GM18907 (cell line): ENCODE results near the gene GPR39.

Experiments
- ATAC-seq: cut with Tn5 transposase; IDR thresholded peaks from one replicate; pipeline ENCODE4 v1.9.1; 2021; ENCODE audit warnings: mild to moderate bottlenecking, moderate library complexity; ENCODE audit not compliant: unreplicated experiment

GPR39 gene

GRCh38 chr2:132442278-132442677 is 25.7 kb downstream of the GPR39 start:
- ATAC-seq: no peak

- no peak for ATAC-seq
Measured at GRCh38 chr2:132443106-132443505, 26.5 kb downstream of the GPR39 start.

- ATAC-seq: no peak
Measured at GRCh38 chr2:132446444-132446843, 29.8 kb downstream of the GPR39 start.

- no peak for ATAC-seq
Measured at GRCh38 chr2:132448331-132448730, 31.7 kb downstream of the GPR39 start.

GRCh38 chr2:132448771-132449170 is 32.2 kb downstream of the GPR39 start:
- ATAC-seq: no peak

- no peak for ATAC-seq
Measured at GRCh38 chr2:132449868-132450267, 33.3 kb downstream of the GPR39 start.

GRCh38 chr2:132460781-132461180 is 44.2 kb downstream of the GPR39 start:
- no peak for ATAC-seq

GRCh38 chr2:132462236-132462635 is 45.6 kb downstream of the GPR39 start:
- ATAC-seq: no peak

GRCh38 chr2:132463719-132464118 is 47.1 kb downstream of the GPR39 start:
- ATAC-seq: no peak

GRCh38 chr2:132465917-132466316 is 49.3 kb downstream of the GPR39 start:
- ATAC-seq: no peak

- ATAC-seq: no peak
Measured at GRCh38 chr2:132466428-132467028, 49.9 kb downstream of the GPR39 start.

GRCh38 chr2:132468821-132469675 is 52.4 kb downstream of the GPR39 start:
- no peak for ATAC-seq

GRCh38 chr2:132470746-132471145 is 54.1 kb downstream of the GPR39 start:
- ATAC-seq: no peak

- ATAC-seq: no peak
Measured at GRCh38 chr2:132473174-132473883, 56.7 kb downstream of the GPR39 start.

GRCh38 chr2:132475615-132476014 is 59.0 kb downstream of the GPR39 start:
- no peak for ATAC-seq

GRCh38 chr2:132477436-132477835 is 60.8 kb downstream of the GPR39 start:
- ATAC-seq: no peak

- ATAC-seq: no peak
Measured at GRCh38 chr2:132477962-132478361, 61.4 kb downstream of the GPR39 start.

- ATAC-seq: no peak
Measured at GRCh38 chr2:132478461-132479105, 62.0 kb downstream of the GPR39 start.

- no peak for ATAC-seq
Measured at GRCh38 chr2:132479155-132479554, 62.5 kb downstream of the GPR39 start.

- no peak for ATAC-seq
Measured at GRCh38 chr2:132482821-132483220, 66.2 kb downstream of the GPR39 start.

- no peak for ATAC-seq
Measured at GRCh38 chr2:132484144-132484543, 67.5 kb downstream of the GPR39 start.
